Measurements from ENCODE around the gene ADSS2. TPM values are rescaled to one million over a fixed set of nuclear protein-coding genes. Genes with fewer than 3 reads are reported as not detected.

Gene ADSS2
- polyA plus RNA-seq, 1 experiment: 16.1 TPM

- Histone ChIP-seq H3K27me3 (ENCODE audit: control insufficient read depth, insufficient read depth, low read length) (no peaks in the 10 kb centered on the region), H3K36me3 (ENCODE audit: control insufficient read depth, insufficient read depth, low read length) (no peaks in the 10 kb centered on the region), H3K4me3 (ENCODE audit: low read depth, low read length) (no peak overlapping the region)
- CTCF ChIA-PET: no interaction called here
- POLR2A ChIA-PET: no interaction called here
- DNase-seq (ENCODE audit: low read depth): no peak
- no peak for TF ChIP-seq CTCF (IDR thresholded peaks at IDR 0.05; ENCODE audit: insufficient read depth, low read depth, low read length)
These were observed 21.4 kb upstream of the ADSS2 start for GRCh38 chr1:244473059-244473605.

- ChIA-PET POLR2A (no interaction called here), CTCF (no interaction called here)
- H3K4me3 ChIP-seq (ENCODE audit: low read depth, low read length): no peak overlapping the region
- no peak for DNase-seq (ENCODE audit: low read depth)
- no peaks in the 10 kb centered on the region for H3K27me3 ChIP-seq (ENCODE audit: control insufficient read depth, insufficient read depth, low read length)
- no peak for TF ChIP-seq CTCF (IDR thresholded peaks at IDR 0.05; ENCODE audit: insufficient read depth, low read depth, low read length)
- H3K36me3 ChIP-seq (ENCODE audit: control insufficient read depth, insufficient read depth, low read length): no peaks in the 10 kb centered on the region
These were observed 15.0 kb upstream of the ADSS2 start for GRCh38 chr1:244466724-244467123.

- no peaks in the 10 kb centered on the region for H3K27me3 ChIP-seq (ENCODE audit: control insufficient read depth, insufficient read depth, low read length)
- TF ChIP-seq CTCF (IDR thresholded peaks at IDR 0.05; ENCODE audit: insufficient read depth, low read depth, low read length): 0 out of 2 replicates have a peak, but pooled peaks have one; percentile 3
- H3K4me3 ChIP-seq (ENCODE audit: low read depth, low read length): peak within 1 kb of the TSS; percentile 52
- CTCF ChIA-PET: interaction anchor here (0.6 kb wide), 1 partner anchor 135 kb away, joined by 6 read pairs; no protein-coding TSS in a partner anchor
- DNase-seq (ENCODE audit: low read depth): peak; percentile 46
- POLR2A ChIA-PET: interaction anchor here (0.7 kb wide), 1 partner anchor 135 kb away, joined by 3 read pairs; no protein-coding TSS in a partner anchor
- no peaks in the 10 kb centered on the region for H3K36me3 ChIP-seq (ENCODE audit: control insufficient read depth, insufficient read depth, low read length)
These were observed 9.7 kb upstream of the ADSS2 start, which contains the start of gene CATSPERE for GRCh38 chr1:244461245-244462071. Gene CATSPERE, plus strand, starts transcription at chr1:244461273. Its CDS starts 157 bp downstream, at chr1:244461430.

- TF ChIP-seq CTCF (IDR thresholded peaks at IDR 0.05; ENCODE audit: insufficient read depth, low read depth, low read length): no peak
These were observed 8.5 kb upstream of the ADSS2 start for GRCh38 chr1:244460197-244460596.

GRCh38 chr1:244458781-244459180, 7.1 kb upstream of the ADSS2 start:
- H3K4me3 ChIP-seq (ENCODE audit: low read depth, low read length): no peak overlapping the region
- no peaks in the 10 kb centered on the region for H3K27me3 ChIP-seq (ENCODE audit: control insufficient read depth, insufficient read depth, low read length)
- CTCF ChIA-PET: no interaction called here
- no peak for TF ChIP-seq CTCF (IDR thresholded peaks at IDR 0.05; ENCODE audit: insufficient read depth, low read depth, low read length)
- no peak for DNase-seq (ENCODE audit: low read depth)
- H3K36me3 ChIP-seq (ENCODE audit: control insufficient read depth, insufficient read depth, low read length): no peaks in the 10 kb centered on the region
- POLR2A ChIA-PET: no interaction called here

More at GRCh38 chr1:244460197-244460596, 8.5 kb upstream of the ADSS2 start:
- Histone ChIP-seq H3K4me3 (ENCODE audit: low read depth, low read length) (no peak overlapping the region), H3K36me3 (ENCODE audit: control insufficient read depth, insufficient read depth, low read length) (no peaks in the 10 kb centered on the region), H3K27me3 (ENCODE audit: control insufficient read depth, insufficient read depth, low read length) (no peaks in the 10 kb centered on the region)
- ChIA-PET POLR2A (no interaction called here), CTCF (no interaction called here)
- no peak for DNase-seq (ENCODE audit: low read depth)
